ENCODE measurements around the gene CCDC146.
"Not testable (repeated sequence)": the region's sequence is repeated elsewhere in the genome, so short reads cannot be mapped to it uniquely, and the experiment has no call there.

DNA sequence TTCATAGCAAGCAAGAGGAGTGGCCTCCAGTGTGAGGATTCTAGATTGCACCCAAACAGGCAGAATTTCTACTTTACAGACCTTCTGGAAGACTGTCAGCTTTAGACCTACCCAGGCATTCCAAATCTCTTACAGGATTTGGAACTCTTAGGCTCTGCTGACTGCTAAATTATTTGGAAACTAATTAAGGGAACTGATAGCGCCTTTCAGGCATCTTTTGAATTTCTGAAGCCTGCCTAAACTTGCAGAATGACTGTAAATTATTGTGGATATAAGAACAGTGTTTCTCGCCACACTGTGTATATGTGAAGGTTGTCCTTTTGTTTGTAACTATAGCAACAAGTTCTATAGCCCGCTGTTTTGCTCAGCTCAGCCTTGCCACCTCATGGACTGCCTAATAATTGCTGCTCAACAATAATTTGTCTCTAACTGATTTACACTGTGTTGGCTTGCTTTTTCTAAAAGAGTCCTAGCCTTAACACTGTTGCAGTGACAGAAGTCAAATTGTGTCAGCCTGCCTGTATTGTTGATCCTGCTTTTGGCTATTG lies 32.6 kb downstream of the CCDC146 start:
- TF ChIP-seq CTCF (IDR thresholded peaks at IDR 0.05; ENCODE audit: poor library complexity); EZH2 (IDR thresholded peaks at IDR 0.05; ENCODE audit: borderline replicate concordance): not testable (repeated sequence)
